ENCODE measurements around the gene FAM78B.

GRCh38 chr1:166084613-166085012 lies 82.2 kb downstream of the FAM78B start:
- TF ChIP-seq EZH2 (IDR thresholded peaks at IDR 0.05; ENCODE audit: insufficient read depth, poor library complexity, severe bottlenecking) (no peak), EZH2phosphoT487 (IDR thresholded peaks at IDR 0.05; ENCODE audit: insufficient read depth, low read depth) (no peak)
